GM12878 (cell line): ENCODE measurements around the gene GKN1. TPM values are rescaled to one million over a fixed set of nuclear protein-coding genes. Genes with fewer than 3 reads are reported as not detected.

Experiments used
- ATAC-seq: fragments of 200-7000 bp; cut with Tn5 transposase; 3 replicates; pipeline ENCODE4 v1.9.1; 2020; ENCODE audit warnings: mild to moderate bottlenecking, moderate library complexity
- BruUV-seq: library from RNA; stranded (reverse); fragments of 400-500 nt; replicated peaks from 2 replicates; lab custom pipeline; 2021; lab: Mats Ljungman, UMichigan
- CTCF ChIA-PET: fragments of 300-600 bp; sonication (Branson Sonifier 250); formaldehyde crosslinking; extraction: SDS; loops from one replicate; lab custom pipeline; 2021; ENCODE audit warnings: inconsistent platforms; lab: Yijun Ruan, JAX
- POLR2A ChIA-PET: fragments of 350-600 bp; formaldehyde crosslinking; extraction: SDS; loops from one replicate; lab custom pipeline; 2021; ENCODE audit warnings: inconsistent platforms; lab: Charles Lee
- RAD21 ChIA-PET: fragments of 300-600 bp; sonication (Branson Sonifier 250); formaldehyde crosslinking; loops from one replicate; lab custom pipeline; 2023; ENCODE audit warnings: antibody characterized with exemption; ENCODE audit not compliant: unreplicated experiment; lab: Charles Lee
- SMC1A ChIA-PET: fragments of 300-600 bp; sonication (Branson Sonifier 250); formaldehyde crosslinking; loops from one replicate; lab custom pipeline; 2023; ENCODE audit not compliant: unreplicated experiment, uncharacterized antibody; lab: Charles Lee
- DNase-seq: peaks from one replicate; pipeline ENCODE4 v3.0.0-alpha.2; 2011; ENCODE audit warnings: low read depth, low spot score
- FAIRE-seq: peaks from 3 replicates; lab custom pipeline; 2011; peaks lifted over from hg19 to GRCh38; lab: Jason Lieb, UNC
- H2AFZ ChIP-seq: 2 replicates; pipeline ENCODE4 v1.6.0; 2011; ENCODE audit warnings: low read depth, low read length, control low read depth; ENCODE audit not compliant: control insufficient read depth
- H3K27ac ChIP-seq: 2 replicates; pipeline ENCODE4 v1.5.1; 2011; ENCODE audit warnings: control low read depth; ENCODE audit not compliant: control insufficient read depth, insufficient read depth
- H3K27me3 ChIP-seq, 2 experiments: replicated peaks in 1 of 2; 2 replicates each; pipeline versions ENCODE4 v1.6.0 to v1.6.1; 2011; ENCODE audit warnings: low read length in 1 of 2; ENCODE audit not compliant: control insufficient read depth in 2 of 2, insufficient read depth in 2 of 2
- H3K36me3 ChIP-seq, 2 experiments: 2 replicates each; pipeline ENCODE4 v1.5.1; 2011; ENCODE audit warnings: low read length in 1 of 2; ENCODE audit not compliant: control insufficient read depth in 2 of 2, insufficient read depth in 2 of 2
- H3K4me1 ChIP-seq: 2 replicates; pipeline ENCODE4 v1.6.1; 2011; ENCODE audit warnings: mild to moderate bottlenecking, low read length, moderate library complexity, mixed read lengths; ENCODE audit not compliant: control insufficient read depth, insufficient read depth
- H3K4me2 ChIP-seq: 2 replicates; pipeline ENCODE4 v1.6.0; 2011; ENCODE audit warnings: control low read depth; ENCODE audit not compliant: control insufficient read depth, insufficient read depth
- H3K4me3 ChIP-seq: fragments of 200-600 bp; sonication (generic); 2 replicates; pipeline ENCODE4 v1.5.1; 2016
- H3K79me2 ChIP-seq: 2 replicates; pipeline ENCODE4 v1.6.0; 2011; ENCODE audit warnings: low read length; ENCODE audit not compliant: control insufficient read depth, insufficient read depth
- H3K9ac ChIP-seq: 2 replicates; pipeline ENCODE4 v1.8.0; 2011; ENCODE audit warnings: low read length, control low read depth, mixed read lengths; ENCODE audit not compliant: control insufficient read depth, insufficient read depth
- H3K9me3 ChIP-seq: replicated peaks from 3 replicates; pipeline ENCODE4 v1.5.1; 2011; ENCODE audit warnings: mild to moderate bottlenecking, low read length; ENCODE audit not compliant: control insufficient read depth, insufficient read depth
- H4K20me1 ChIP-seq: 2 replicates; pipeline ENCODE4 v1.6.0; 2011; ENCODE audit not compliant: control insufficient read depth, insufficient read depth
- ATF3 ChIP-seq: IDR thresholded peaks from 2 replicates; pipeline ENCODE4 v1.6.1; 2011; ENCODE audit warnings: low read depth, mild to moderate bottlenecking, low read length, moderate library complexity, borderline replicate concordance; ENCODE audit errors: extremely low read depth
- CBX3 ChIP-seq: fragments of 200-600 bp; sonication (generic); IDR thresholded peaks from 2 replicates; pipeline ENCODE4 v1.6.1; 2016; ENCODE audit warnings: low read depth, borderline replicate concordance
- CBX5 ChIP-seq: sonication (generic); IDR thresholded peaks from 2 replicates; pipeline ENCODE4 v1.6.1; 2016; ENCODE audit warnings: low read depth, moderate library complexity, mild to moderate bottlenecking, inconsistent platforms
- CREM ChIP-seq: IDR thresholded peaks from 2 replicates; pipeline ENCODE4 v1.6.1; 2014; ENCODE audit warnings: antibody characterized with exemption, low read depth
- IKZF2 ChIP-seq, 2 experiments: fragments of 450-650 bp; IDR thresholded peaks; 2 replicates each; pipeline ENCODE4 v1.6.1; 2017; ENCODE audit warnings: mild to moderate bottlenecking in 2 of 2, moderate library complexity in 2 of 2
- NFIC ChIP-seq: IDR thresholded peaks from 2 replicates; pipeline ENCODE4 v1.6.1; 2012; ENCODE audit warnings: low read depth, mild to moderate bottlenecking, inconsistent platforms, low read length, moderate library complexity
- RAD51 ChIP-seq: fragments of 450-650 bp; IDR thresholded peaks from 2 replicates; pipeline ENCODE4 v1.6.1; 2016; ENCODE audit warnings: moderate library complexity, mild to moderate bottlenecking, inconsistent platforms
- SIN3A ChIP-seq: IDR thresholded peaks from 2 replicates; pipeline ENCODE4 v1.6.1; 2012; ENCODE audit warnings: low read depth, low read length, improper control_type of control experiment
- SIX5 ChIP-seq: IDR thresholded peaks from 2 replicates; pipeline ENCODE4 v1.6.1; 2011; ENCODE audit warnings: mild to moderate bottlenecking, low read depth, low read length, moderate library complexity; ENCODE audit not compliant: severe bottlenecking
- SP1 ChIP-seq: IDR thresholded peaks from one replicate; pipeline ENCODE4 v1.6.1; 2011; ENCODE audit warnings: low read depth, low read length
- ZNF207 ChIP-seq: fragments of 450-650 bp; IDR thresholded peaks from 2 replicates; pipeline ENCODE4 v1.6.1; 2014; ENCODE audit warnings: antibody characterized with exemption, mild to moderate bottlenecking, borderline replicate concordance
- WGBS: methylation state at CpG from one replicate; pipeline ENCODE4 v1.1.6; 2016; ENCODE audit warnings: low lambda C conversion rate; ENCODE audit not compliant: insufficient replicate concordance, insufficient coverage; ENCODE audit errors: missing lambda C conversion rate; 5-methylcytosine and 5-hydroxymethylcytosine counted together
- in situ Hi-C: fragments of 300-500 bp; cut with MboI; formaldehyde crosslinking; loops from 9 replicates; pipeline ENCODE4 v1.14.3; 2018; ENCODE audit warnings: mixed read lengths
- intact Hi-C: fragments of 100-400 bp; cut with micrococcal nuclease; formaldehyde crosslinking; loops from one replicate; pipeline ENCODE4 v1.14.2; 2022; ENCODE audit not compliant: unreplicated experiment
- polyA plus RNA-seq, 11 experiments: library from polyadenylated mRNA; depleted of rRNA in 4 of 11; unstranded in 6 of 11; stranded (reverse) in 5 of 11; fragments of >200 nt; fragmentation: Nextera tagmentation in 4 of 11; fragmentation: Illumina TruSeq in 1 of 11; extraction: Ambion mirVana in 4 of 11; extraction: Trizol in 1 of 11; gene quantifications; 1 replicate in 1 of 11; 2 replicates in 10 of 11; pipeline versions ENCODE4 v1.2.1 to v1.2.3, GENCODE V29; 2011 to 2016; ENCODE audit warnings: inconsistent platforms in 2 of 11, missing spikeins in 2 of 11, low read depth in 1 of 11
- total RNA-seq, 4 experiments: library from RNA; depleted of rRNA in 3 of 4; stranded (reverse); fragments of >200 nt in 3 of 4; fragmentation: Illumina TruSeq in 1 of 4; extraction: Trizol in 1 of 4; gene quantifications; 2 replicates each; pipeline versions ENCODE4 v1.2.1 to v1.2.3, GENCODE V29; 2013 to 2021
- TF ChIP-seq, protein P1 (sequence below): fragments of 450-650 bp; IDR thresholded peaks from 2 replicates; pipeline ENCODE4 v1.6.1; 2017; ENCODE audit warnings: mild to moderate bottlenecking, moderate library complexity
- TF ChIP-seq, protein P2 (sequence below): fragments of 450-650 bp; conservative IDR thresholded peaks from 2 replicates; pipeline ENCODE4 v1.6.1; 2017; ENCODE audit warnings: mild to moderate bottlenecking, moderate library complexity
- TF ChIP-seq, protein P3 (sequence below): IDR thresholded peaks from 2 replicates; pipeline ENCODE4 v1.6.1; 2012; ENCODE audit warnings: low read depth, low read length, improper control_type of control experiment

Gene GKN1
- total and polyA plus RNA-seq, 10 of the 15 experiments (the other 5 are each of a cell fraction or from before 2014, with no cell fraction given), result not detected

DNA sequence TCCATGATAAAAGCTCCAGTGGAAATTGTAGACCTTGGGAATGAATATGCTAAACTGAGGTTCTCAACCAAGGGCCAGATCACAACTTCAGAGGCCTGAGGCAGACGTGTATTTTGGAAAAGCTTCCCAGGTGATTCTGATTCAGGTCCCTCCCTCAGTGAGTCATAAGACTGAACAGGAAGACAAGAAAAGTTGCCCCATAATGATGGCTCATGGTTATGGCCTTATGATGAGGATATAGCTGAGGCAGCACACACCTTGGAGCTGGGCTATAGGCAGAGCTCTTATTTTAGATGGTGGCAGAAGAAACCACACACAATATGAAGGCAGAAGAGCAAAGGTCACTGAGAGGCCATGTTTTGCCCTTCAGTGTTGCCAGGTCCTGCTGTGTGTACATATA is 48.1 kb downstream of the GKN1 start:
- H3K4me3 ChIP-seq, result no peak overlapping the region
- BruUV-seq, result no TSS peak
- H3K9me3 ChIP-seq, result no peaks in the 10 kb centered on the region
- intact Hi-C loops (no loop called here), in situ Hi-C loops (loop anchor here (5.0 to 25.0 kb wide), 2 partner anchors 290 to 690 kb away; no protein-coding TSS in a partner anchor)
- ATAC-seq (no peak), DNase-seq (no peak), FAIRE-seq (no peak)
- no peak overlapping the region for H3K4me2 ChIP-seq
- H3K4me1 ChIP-seq, result no peaks in the 10 kb centered on the region
- TF ChIP-seq SIN3A, result no peak
- TF ChIP-seq, protein P1, sequence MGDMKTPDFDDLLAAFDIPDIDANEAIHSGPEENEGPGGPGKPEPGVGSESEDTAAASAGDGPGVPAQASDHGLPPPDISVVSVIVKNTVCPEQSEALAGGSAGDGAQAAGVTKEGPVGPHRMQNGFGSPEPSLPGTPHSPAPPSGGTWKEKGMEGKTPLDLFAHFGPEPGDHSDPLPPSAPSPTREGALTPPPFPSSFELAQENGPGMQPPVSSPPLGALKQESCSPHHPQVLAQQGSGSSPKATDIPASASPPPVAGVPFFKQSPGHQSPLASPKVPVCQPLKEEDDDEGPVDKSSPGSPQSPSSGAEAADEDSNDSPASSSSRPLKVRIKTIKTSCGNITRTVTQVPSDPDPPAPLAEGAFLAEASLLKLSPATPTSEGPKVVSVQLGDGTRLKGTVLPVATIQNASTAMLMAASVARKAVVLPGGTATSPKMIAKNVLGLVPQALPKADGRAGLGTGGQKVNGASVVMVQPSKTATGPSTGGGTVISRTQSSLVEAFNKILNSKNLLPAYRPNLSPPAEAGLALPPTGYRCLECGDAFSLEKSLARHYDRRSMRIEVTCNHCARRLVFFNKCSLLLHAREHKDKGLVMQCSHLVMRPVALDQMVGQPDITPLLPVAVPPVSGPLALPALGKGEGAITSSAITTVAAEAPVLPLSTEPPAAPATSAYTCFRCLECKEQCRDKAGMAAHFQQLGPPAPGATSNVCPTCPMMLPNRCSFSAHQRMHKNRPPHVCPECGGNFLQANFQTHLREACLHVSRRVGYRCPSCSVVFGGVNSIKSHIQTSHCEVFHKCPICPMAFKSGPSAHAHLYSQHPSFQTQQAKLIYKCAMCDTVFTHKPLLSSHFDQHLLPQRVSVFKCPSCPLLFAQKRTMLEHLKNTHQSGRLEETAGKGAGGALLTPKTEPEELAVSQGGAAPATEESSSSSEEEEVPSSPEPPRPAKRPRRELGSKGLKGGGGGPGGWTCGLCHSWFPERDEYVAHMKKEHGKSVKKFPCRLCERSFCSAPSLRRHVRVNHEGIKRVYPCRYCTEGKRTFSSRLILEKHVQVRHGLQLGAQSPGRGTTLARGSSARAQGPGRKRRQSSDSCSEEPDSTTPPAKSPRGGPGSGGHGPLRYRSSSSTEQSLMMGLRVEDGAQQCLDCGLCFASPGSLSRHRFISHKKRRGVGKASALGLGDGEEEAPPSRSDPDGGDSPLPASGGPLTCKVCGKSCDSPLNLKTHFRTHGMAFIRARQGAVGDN, result no peak
- no peak for TF ChIP-seq RAD51
- TF ChIP-seq NFIC, result no peak
- TF ChIP-seq CBX5, result no peak
- TF ChIP-seq CREM, result no peak
- TF ChIP-seq, protein P2, sequence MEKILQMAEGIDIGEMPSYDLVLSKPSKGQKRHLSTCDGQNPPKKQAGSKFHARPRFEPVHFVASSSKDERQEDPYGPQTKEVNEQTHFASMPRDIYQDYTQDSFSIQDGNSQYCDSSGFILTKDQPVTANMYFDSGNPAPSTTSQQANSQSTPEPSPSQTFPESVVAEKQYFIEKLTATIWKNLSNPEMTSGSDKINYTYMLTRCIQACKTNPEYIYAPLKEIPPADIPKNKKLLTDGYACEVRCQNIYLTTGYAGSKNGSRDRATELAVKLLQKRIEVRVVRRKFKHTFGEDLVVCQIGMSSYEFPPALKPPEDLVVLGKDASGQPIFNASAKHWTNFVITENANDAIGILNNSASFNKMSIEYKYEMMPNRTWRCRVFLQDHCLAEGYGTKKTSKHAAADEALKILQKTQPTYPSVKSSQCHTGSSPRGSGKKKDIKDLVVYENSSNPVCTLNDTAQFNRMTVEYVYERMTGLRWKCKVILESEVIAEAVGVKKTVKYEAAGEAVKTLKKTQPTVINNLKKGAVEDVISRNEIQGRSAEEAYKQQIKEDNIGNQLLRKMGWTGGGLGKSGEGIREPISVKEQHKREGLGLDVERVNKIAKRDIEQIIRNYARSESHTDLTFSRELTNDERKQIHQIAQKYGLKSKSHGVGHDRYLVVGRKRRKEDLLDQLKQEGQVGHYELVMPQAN, result no peak
- TF ChIP-seq ZNF207, result no peak
- no peak for TF ChIP-seq ATF3
- no peak for TF ChIP-seq SP1
- TF ChIP-seq IKZF2 (IDR thresholded peaks at IDR 0.05), result no peak
- TF ChIP-seq SIX5, result no peak
- TF ChIP-seq CBX3, result no peak
- TF ChIP-seq, protein P3, sequence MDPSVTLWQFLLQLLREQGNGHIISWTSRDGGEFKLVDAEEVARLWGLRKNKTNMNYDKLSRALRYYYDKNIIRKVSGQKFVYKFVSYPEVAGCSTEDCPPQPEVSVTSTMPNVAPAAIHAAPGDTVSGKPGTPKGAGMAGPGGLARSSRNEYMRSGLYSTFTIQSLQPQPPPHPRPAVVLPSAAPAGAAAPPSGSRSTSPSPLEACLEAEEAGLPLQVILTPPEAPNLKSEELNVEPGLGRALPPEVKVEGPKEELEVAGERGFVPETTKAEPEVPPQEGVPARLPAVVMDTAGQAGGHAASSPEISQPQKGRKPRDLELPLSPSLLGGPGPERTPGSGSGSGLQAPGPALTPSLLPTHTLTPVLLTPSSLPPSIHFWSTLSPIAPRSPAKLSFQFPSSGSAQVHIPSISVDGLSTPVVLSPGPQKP, result no peak
- no peak overlapping the region for H3K9ac ChIP-seq
- no peak overlapping the region for H3K27ac ChIP-seq
- SMC1A ChIA-PET, result no interaction called here
- peaks cover 2 to 3% of the 10 kb centered on the region in 2 experiments; a peak in 2 of 4 replicates for H3K27me3 ChIP-seq
- no peaks in the 10 kb centered on the region for H4K20me1 ChIP-seq
- WGBS, result 6% methylated on average over 1 of the region's 1 CpG
- H2AFZ ChIP-seq, result no peak overlapping the region
- RAD21 ChIA-PET, result no interaction called here
- H3K79me2 ChIP-seq, result no peaks in the 10 kb centered on the region
- CTCF ChIA-PET, result no interaction called here
- POLR2A ChIA-PET, result no interaction called here
- H3K36me3 ChIP-seq, result no peaks in the 10 kb centered on the region
